Colonic mucosa (tissue), 4 donors: ENCODE data around the gene ZNF768. TPM values are rescaled to one million over a fixed set of nuclear protein-coding genes. Genes with fewer than 3 reads are reported as not detected.

Experiments
- DNase-seq: peaks from one replicate; pipeline ENCODE4 v3.0.0-alpha.2; 2020
- H3K27ac ChIP-seq: fragments of 200-600 bp; one replicate; pipeline ENCODE4 v1.8.0; 2021
- H3K27me3 ChIP-seq: fragments of 200-600 bp; one replicate; pipeline ENCODE4 v1.8.0; 2021
- H3K36me3 ChIP-seq: fragments of 200-600 bp; one replicate; pipeline ENCODE4 v1.8.0; 2021
- H3K4me1 ChIP-seq: fragments of 200-600 bp; one replicate; pipeline ENCODE4 v1.8.0; 2021; ENCODE audit warnings: mild to moderate bottlenecking
- H3K4me3 ChIP-seq: fragments of 200-600 bp; one replicate; pipeline ENCODE4 v1.8.0; 2021
- H3K9ac ChIP-seq, 2 donors: one replicate each; pipeline ENCODE4 v1.7.0; 2013; ENCODE audit warnings: control low read depth in 2 of 2, low read depth in 2 of 2, low read length in 2 of 2
- H3K9me3 ChIP-seq: fragments of 200-600 bp; one replicate; pipeline ENCODE4 v1.8.0; 2021
- CTCF ChIP-seq: fragments of 200-600 bp; IDR thresholded peaks from one replicate; pipeline ENCODE4 v1.8.0; 2022; ENCODE audit warnings: antibody characterized with exemption, mild to moderate bottlenecking
- intact Hi-C: fragments of 100-400 bp; cut with DNase I; formaldehyde crosslinking; loops from one replicate; pipeline ENCODE4 v1.14.1; 2022
- total RNA-seq, 2 donors: library from RNA; stranded (reverse); fragmentation: NEBNext Ultra II Directional in 1 of 2; extraction: Animal tissue kit (Norgen Biotek cat#: 25700) in 1 of 2; gene quantifications; one replicate each; pipeline ENCODE4 v1.2.1, GENCODE V29; 2021
- donor health status: healthy.
- donor health status: DM: no; HTN: no; CAD: no.
- donor health status: DM: no; HTN: no; CAD: no.

ZNF768 gene
- total RNA-seq, 2 donors from 2014 or later, result 58.6 to 63.2 TPM

- DNase-seq, result no peak
- Histone ChIP-seq H3K9me3 (no peaks in the 10 kb centered on the region), H3K9ac (no peak overlapping the region), H3K4me1 (no peaks in the 10 kb centered on the region), H3K27me3 (no peaks in the 10 kb centered on the region), H3K36me3 (no peaks in the 10 kb centered on the region), H3K27ac (no peak overlapping the region), H3K4me3 (no peak overlapping the region)
- intact Hi-C loops, result no loop called here
- no peak for TF ChIP-seq CTCF
These were observed 39.6 kb upstream of the ZNF768 start for GRCh38 chr16:30565984-30566383.

- TF ChIP-seq CTCF, result no peak
- H3K27me3 ChIP-seq, result no peaks in the 10 kb centered on the region
- no peak overlapping the region for H3K9ac ChIP-seq
- H3K9me3 ChIP-seq, result no peaks in the 10 kb centered on the region
- DNase-seq, result no peak
- H3K27ac ChIP-seq, result no peak overlapping the region
- intact Hi-C loops, result no loop called here
- no peak overlapping the region for H3K4me3 ChIP-seq
- no peaks in the 10 kb centered on the region for H3K4me1 ChIP-seq
- H3K36me3 ChIP-seq, result no peaks in the 10 kb centered on the region
These were observed 39.2 kb upstream of the ZNF768 start for GRCh38 chr16:30565526-30565925.

- peak; percentile 66 for DNase-seq
- Histone ChIP-seq H3K27me3 (no peaks in the 10 kb centered on the region), H3K4me1 (peaks cover 5% of the 10 kb centered on the region), H3K9ac (peak overlapping the region; percentile 44 to 68), H3K9me3 (no peaks in the 10 kb centered on the region), H3K36me3 (no peaks in the 10 kb centered on the region), H3K27ac (peak overlapping the region; percentile 67), H3K4me3 (peak overlapping the region; percentile 40)
- intact Hi-C loops, result no loop called here
- TF ChIP-seq CTCF, result no peak
These were observed 35.7 kb upstream of the ZNF768 start for GRCh38 chr16:30562021-30562420.

- H3K27ac ChIP-seq, result peak overlapping the region; percentile 67
- H3K4me3 ChIP-seq, result peak overlapping the region; percentile 40
- intact Hi-C loops, result no loop called here
- peak overlapping the region; percentile 44 to 68 for H3K9ac ChIP-seq
- no peak for TF ChIP-seq CTCF
- DNase-seq, result peak; percentile 53
- no peaks in the 10 kb centered on the region for H3K36me3 ChIP-seq
- H3K4me1 ChIP-seq, result peaks cover 11% of the 10 kb centered on the region
- H3K27me3 ChIP-seq, result no peaks in the 10 kb centered on the region
- no peaks in the 10 kb centered on the region for H3K9me3 ChIP-seq
These were observed 34.9 kb upstream of the ZNF768 start for GRCh38 chr16:30561089-30561816.

- intact Hi-C loops, result no loop called here
- H3K9me3 ChIP-seq, result no peaks in the 10 kb centered on the region
- H3K36me3 ChIP-seq, result no peaks in the 10 kb centered on the region
- no peak for DNase-seq
- peaks cover 11% of the 10 kb centered on the region for H3K4me1 ChIP-seq
- peak overlapping the region in 1 of 2 donors; percentile 12 for H3K9ac ChIP-seq
- no peak overlapping the region for H3K4me3 ChIP-seq
- no peak overlapping the region for H3K27ac ChIP-seq
- TF ChIP-seq CTCF, result no peak
- no peaks in the 10 kb centered on the region for H3K27me3 ChIP-seq
These were observed 33.3 kb upstream of the ZNF768 start for GRCh38 chr16:30559690-30560089.
